ENCODE data around the gene IRF9.

DNA sequence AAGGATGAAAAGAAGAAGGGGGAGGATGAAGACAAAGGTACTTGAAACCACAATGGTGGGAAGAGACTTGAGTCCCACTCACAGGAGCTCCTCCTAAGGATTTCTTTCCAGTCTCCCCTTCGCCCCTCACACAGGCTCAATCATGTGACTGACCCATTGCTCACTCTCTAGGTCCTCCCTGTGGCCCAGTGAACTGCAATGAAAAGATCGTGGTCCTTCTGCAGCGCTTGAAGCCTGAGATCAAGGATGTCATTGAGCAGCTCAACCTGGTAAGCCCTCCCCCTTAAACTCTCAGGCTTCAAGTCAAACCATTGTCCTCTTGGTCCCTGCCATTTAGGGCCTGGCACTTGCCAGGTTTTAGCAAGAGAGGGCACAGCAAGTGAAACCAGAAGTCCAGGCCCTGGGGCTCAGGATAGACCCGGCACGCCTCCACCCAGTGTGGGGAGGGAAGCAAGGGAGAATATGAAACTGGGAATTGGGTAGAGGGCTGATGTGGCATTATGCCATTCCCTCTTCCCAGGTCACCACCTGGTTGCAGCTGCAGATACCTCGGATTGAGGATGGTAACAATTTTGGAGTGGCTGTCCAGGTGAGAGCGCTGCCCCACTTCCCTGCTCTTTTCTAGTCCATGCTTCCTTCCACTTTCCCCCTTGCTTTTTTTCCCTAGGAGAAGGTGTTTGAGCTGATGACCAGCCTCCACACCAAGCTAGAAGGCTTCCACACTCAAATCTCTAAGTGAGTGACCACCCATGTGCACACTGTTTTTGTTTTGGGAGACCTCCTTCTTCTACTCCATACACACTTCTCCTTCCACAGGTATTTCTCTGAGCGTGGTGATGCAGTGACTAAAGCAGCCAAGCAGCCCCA lies 23.3 kb upstream of the IRF9 start:
- TF ChIP-seq, protein P1, sequence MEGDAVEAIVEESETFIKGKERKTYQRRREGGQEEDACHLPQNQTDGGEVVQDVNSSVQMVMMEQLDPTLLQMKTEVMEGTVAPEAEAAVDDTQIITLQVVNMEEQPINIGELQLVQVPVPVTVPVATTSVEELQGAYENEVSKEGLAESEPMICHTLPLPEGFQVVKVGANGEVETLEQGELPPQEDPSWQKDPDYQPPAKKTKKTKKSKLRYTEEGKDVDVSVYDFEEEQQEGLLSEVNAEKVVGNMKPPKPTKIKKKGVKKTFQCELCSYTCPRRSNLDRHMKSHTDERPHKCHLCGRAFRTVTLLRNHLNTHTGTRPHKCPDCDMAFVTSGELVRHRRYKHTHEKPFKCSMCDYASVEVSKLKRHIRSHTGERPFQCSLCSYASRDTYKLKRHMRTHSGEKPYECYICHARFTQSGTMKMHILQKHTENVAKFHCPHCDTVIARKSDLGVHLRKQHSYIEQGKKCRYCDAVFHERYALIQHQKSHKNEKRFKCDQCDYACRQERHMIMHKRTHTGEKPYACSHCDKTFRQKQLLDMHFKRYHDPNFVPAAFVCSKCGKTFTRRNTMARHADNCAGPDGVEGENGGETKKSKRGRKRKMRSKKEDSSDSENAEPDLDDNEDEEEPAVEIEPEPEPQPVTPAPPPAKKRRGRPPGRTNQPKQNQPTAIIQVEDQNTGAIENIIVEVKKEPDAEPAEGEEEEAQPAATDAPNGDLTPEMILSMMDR (IDR thresholded peaks at IDR 0.05), result no peak
- no peak for TF ChIP-seq POLR2A (IDR thresholded peaks at IDR 0.05)

Measured in tibial nerve (tissue), 3 donors.